Renal cortex interstitium (tissue), 11 donors: Measurements from ENCODE around the gene NOSIP. TPM values are rescaled to one million over a fixed set of nuclear protein-coding genes. Genes with fewer than 3 reads are reported as not detected.

Experiments
- DNase-seq, 11 donors: peaks; one replicate each; pipeline ENCODE4 v3.0.0-alpha.2; 2013; ENCODE audit warnings: low read depth in 9 of 11, low spot score in 4 of 11; ENCODE audit errors: extremely low read depth in 1 of 11
- polyA plus RNA-seq, 3 donors: library from polyadenylated mRNA; unstranded; fragments of 120-200 nt; gene quantifications; one replicate each; pipeline ENCODE4 v1.2.1, GENCODE V29; 2013; ENCODE audit not compliant: insufficient read length in 3 of 3

The NOSIP gene
- polyA plus RNA-seq, 3 donors: 61.9 to 75.9 (median 67.5) TPM

DNA sequence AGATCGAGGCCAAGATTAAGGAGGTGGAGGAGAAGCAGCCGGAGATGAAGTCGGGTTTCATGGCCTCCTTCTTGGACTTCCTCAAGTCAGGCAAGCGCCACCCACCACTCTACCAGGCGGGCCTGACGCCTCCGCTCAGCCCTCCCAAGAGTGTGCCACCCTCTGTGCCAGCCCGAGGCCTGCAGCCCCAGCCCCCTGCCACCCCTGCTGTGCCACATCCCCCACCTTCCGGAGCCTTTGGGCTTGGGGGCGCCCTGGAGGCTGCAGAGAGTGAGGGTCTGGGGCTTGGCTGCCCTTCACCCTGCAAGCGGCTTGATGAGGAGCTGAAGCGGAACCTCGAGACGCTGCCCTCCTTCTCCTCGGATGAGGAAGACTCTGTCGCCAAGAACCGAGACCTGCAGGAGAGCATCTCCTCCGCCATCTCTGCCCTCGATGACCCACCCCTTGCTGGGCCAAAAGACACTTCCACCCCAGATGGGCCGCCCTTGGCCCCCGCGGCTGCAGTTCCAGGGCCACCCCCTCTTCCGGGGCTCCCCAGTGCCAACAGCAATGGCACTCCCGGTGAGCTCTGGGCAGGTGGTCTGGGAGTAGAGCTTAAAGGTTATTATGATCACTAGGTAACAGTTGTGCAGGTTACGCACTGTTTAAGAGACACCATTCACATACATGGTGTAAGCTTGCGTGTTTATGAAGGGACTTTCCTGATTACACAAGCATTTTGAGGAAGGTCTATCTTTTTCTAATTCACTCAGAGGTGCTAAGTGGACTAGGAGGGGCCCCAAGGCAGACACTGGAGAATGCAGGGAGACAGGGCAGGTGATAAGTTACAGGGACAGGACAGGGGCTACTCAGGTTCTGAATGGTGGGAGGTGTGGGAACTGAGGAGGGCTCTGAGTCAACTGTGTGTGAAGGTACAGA is 19.3 kb upstream of the NOSIP start:
- no peak for DNase-seq

DNA sequence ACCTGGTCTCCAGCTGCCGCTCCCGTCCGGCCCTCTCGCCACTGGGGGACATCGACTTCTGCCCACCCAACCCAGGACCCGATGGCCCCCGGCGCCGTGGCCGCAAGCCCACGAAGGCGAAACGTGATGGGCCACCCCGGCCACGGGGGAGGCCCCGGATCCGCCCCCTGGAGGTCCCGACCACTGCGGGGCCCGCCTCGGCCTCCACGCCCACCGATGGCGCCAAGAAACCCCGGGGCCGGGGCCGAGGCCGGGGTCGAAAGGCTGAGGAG is 17.3 kb upstream of the NOSIP start:
- DNase-seq: no peak

GRCh38 chr19:49596954-49597702 is 16.8 kb upstream of the NOSIP start:
- DNase-seq: no peak

DNA sequence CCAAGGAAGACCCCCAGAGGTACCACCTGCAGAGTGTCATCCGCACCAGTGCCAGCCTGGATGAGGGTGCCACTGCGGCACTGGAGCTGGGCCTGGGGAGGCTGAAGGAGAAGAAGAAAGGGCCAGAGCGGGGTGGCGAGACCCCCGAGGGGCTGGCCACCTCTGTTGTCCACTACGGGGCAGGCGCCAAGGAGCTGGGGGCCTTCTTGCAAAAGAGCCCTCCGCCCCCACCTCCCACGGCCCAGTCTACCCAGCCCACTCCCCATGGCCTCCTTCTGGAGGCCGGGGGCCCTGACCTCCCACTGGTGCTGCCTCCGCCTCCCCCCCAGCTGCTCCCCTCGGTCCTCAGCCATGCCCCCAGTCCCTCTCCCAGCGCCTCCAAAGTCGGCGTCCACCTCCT is 16.1 kb upstream of the NOSIP start:
- no peak for DNase-seq

GRCh38 chr19:49595819-49596404 is 15.6 kb upstream of the NOSIP start:
- DNase-seq: no peak

GRCh38 chr19:49594993-49595818 is 14.8 kb upstream of the NOSIP start:
- no peak for DNase-seq

GRCh38 chr19:49594157-49594992 is 14.0 kb upstream of the NOSIP start:
- no peak for DNase-seq

- peak in 10 of 11 donors; percentile 72 to 90 (median 85) for DNase-seq
These were observed 13.1 kb upstream of the NOSIP start for GRCh38 chr19:49593233-49594113.

DNA sequence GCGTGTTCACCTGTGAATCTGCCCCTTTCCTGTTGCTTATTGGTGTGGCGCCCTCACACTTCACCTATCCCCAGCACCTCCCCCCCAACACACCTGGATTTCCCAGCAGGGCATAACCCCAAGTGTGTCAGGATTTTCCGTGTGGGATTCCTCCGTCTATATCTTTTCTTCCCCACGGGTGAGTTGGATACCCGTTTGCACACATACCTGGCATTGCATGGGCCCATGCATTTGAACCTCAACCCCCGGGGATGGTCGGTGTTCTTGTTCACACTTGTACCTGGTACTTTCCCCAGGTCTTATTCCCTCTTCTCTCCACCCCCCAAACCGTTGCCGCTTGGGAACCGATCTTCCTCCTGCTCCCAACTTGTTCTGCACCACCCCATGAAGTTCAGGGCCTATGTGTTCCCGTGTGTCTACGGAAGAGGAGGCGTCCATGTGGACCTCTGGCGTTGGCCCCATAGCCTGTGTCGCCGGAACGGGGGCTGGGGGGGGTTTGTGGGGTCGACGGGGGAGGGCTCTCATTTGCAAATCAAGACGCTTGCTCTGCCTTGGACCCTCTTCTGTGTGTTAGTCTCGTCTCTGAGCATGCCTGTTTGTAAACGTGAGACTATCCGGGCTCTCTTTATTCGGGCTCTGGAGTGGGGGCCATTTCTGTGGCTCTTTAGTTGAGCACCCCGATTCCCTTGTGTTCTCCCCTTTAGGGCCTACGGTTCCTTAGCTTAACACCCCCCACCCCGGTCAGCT is 12.3 kb upstream of the NOSIP start:
- DNase-seq: no peak

DNA sequence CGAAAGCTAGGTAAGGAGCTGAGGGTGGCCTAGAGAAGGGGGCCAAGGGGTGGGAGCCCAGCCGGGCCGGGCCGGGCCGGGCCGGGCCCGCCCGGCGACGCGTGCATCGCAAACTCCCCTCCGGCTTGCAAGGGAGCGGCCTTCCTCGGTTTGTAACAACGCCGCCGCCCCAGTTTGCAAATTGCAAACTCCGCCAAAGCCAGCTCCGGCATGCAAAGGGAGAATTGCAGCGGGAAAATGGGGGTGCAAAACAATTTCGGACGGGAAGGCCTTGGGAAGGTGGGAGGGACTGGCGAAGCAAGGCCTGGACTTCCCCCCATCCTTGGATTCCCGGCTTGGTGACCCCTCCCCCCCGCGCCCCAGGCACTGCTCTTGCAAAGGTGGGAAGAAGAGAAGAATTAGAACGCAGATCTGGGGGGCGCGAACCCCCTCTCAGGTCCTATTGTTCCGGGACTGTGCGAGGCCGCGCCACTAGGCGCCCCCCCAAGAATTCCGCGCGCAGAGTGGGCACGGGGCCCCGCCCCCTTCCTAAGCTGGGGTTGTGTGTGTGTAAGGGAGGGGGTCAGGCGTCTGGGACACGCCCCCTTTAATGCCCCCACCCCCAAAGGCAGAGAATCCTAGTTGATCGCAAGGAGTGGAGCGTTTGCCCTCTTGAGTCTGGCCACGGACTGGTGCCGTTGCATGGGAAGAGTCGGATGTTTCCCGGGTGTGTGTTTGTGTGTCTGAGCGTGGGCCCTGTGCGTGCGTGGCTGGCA is 11.6 kb upstream of the NOSIP start:
- no peak for DNase-seq

DNA sequence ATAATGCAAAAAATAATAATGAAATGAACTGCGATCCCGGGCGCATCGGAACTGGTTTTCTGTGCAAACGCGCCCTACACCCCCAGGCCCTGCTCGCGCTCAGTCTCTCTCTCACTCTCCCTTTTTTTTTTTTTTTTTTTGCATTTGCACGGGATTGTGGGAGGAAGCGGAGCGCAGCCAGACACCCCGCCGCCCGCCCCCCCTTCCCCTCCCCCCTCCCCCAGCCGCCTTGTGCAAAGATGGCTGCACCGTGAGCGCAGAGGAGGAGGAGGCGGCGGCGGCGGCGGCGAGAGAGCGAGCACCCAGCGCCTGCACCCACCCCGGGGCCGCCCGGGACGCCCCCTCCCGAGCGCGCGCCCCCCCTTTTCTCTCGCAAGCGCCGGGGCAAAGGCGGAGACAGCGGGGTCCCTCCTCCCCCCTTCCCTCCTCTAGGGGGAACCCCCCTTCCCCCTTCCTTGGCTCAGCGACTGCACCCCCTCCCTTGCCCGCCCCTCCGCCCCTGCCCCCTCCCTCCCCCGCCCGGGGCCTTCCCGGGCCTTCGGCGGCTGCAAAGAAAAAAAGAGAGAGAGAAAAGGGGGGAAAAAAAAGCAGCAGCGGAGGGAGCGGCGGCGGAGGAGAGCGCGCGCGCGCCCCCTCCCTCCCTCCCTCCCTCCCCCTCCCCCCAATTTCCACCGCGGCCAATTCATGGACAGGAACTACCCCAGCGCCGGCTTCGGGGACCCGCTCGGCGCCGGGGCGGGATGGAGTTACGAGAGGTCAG is 10.8 kb upstream of the NOSIP start, which contains the start of gene PRR12:
PRR12 (plus strand) TSS at position 212 of the 760 bp plus-strand sequence; CDS start at position 685, 473 bp downstream.
- DNase-seq: peak in 2 of 11 donors; percentile 62 to 79

DNA sequence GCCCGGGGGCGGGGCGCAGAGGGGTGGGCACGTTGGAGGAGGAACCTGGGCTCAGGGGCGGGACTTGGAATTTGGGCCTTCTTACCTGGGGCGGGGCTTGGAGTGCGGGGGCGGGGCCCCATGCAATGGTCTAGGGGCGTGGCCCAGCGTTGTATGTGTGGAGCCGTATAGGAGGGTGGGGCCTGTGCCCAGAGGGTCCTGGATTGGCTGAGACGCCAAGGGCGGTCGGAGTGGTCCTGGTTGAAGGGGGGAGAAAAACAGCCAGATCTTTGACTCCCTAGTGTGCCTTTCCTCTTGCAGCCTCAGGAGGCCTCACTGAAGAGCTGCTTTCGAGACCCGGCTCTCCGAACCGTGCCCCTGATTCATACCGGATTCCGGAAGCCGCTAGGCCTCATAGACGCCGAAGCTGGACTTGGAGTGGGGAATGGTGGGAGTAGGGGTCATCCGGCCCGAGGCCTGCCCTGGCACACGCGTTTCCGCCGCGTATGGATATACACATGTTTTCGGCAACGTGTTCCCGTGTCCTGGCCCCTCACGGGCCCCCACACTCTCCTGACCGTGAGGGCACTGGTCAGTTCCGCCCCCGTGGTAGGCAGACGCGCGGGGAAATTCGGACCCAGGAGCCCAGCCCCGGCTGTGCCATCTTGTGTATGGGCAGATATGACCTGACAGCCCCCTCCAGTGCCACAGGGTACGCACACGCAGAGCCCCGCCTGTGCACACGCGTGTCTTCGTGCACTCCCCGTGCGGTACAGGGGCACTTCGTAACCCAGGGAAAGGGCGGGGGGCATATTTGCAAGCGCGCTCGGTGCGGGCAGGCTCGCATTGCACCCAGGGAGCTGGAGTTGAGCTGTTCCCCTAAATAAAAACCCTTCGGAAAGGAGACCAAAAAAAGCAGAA is 10.0 kb upstream of the NOSIP start:
- DNase-seq: peak; percentile 86 to 96 (median 93)

GRCh38 chr19:49589502-49589905 is 9.1 kb upstream of the NOSIP start:
- DNase-seq: no peak

DNA sequence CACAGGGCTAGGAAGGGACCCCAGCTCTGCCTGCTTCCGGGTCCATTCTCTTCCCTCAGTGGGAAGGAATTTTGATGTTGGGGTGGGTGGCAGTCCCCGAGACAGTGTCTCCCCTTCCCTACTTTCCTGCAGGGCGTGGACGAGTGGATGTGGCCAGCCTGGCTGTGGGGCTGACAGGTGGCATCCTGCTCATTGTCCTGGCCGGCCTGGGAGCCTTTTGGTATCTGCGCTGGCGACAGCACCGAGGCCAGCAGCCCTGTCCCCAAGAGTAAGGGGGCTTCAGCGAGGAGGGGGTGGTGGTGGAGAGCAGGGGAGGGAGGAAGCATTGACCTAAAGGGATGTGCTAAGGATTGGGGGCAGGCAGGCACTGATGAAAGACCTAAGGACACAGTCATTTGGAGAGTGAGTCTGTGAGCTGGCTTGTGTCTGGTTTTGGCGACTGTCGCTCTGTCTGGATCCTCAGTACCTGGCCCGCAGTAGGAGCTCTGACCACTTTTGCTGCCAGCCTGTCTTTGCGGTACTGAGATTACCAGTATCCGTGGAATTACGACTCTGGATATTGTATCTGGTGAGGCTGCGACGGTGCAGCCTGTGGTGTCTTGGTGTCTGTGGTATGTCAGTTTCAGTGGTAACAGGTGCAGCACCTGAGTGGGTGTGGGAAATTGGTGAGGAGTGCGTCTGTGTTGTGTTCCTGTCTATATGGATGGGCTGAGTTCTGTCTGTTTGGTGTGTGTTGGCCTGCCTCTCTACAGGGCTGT is 8.2 kb upstream of the NOSIP start:
- no peak for DNase-seq
